H1 (cell line): Measurements from ENCODE around the gene ZC2HC1C. TPM values are rescaled to one million over a fixed set of nuclear protein-coding genes. Genes with fewer than 3 reads are reported as not detected.

Source experiments
- ATF2 ChIP-seq: IDR thresholded peaks from 2 replicates; pipeline ENCODE4 v1.6.1; 2012; ENCODE audit warnings: low read length, inconsistent platforms
- EP300 ChIP-seq, 2 experiments: IDR thresholded peaks; 1 replicate in 1 of 2; 2 replicates in 1 of 2; pipeline ENCODE4 v1.6.1; 2011 to 2012; ENCODE audit warnings: low read depth in 2 of 2, low read length in 2 of 2, mild to moderate bottlenecking in 2 of 2, borderline replicate concordance in 1 of 2, inconsistent platforms in 1 of 2, moderate library complexity in 1 of 2
- SUZ12 ChIP-seq: fragments of 200-600 bp; sonication (generic); IDR thresholded peaks from 2 replicates; pipeline ENCODE4 v1.6.1; 2012; ENCODE audit warnings: mild to moderate bottlenecking, inconsistent platforms, low read length, moderate library complexity, mixed read lengths
- polyA plus RNA-seq, 7 experiments: library from polyadenylated mRNA; depleted of rRNA in 3 of 7; stranded (reverse) in 5 of 7; unstranded in 2 of 7; fragments of >200 nt in 5 of 7; fragments of 200-250 nt in 2 of 7; gene quantifications; 1 replicate in 5 of 7; 2 replicates in 1 of 7; 4 replicates in 1 of 7; pipeline versions ENCODE4 v1.2.1 to v1.2.3, GENCODE V29; 2011 to 2013; ENCODE audit warnings: missing spikeins in 2 of 7, mixed read lengths in 2 of 7
- total RNA-seq: library from RNA; stranded (reverse); fragmentation: NEBNext Ultra II Directional; extraction: Animal tissue kit (Norgen Biotek cat#: 25700); gene quantifications from 2 replicates; pipeline ENCODE4 v1.2.1, GENCODE V29; 2021
- TF ChIP-seq, protein P1 (sequence below): IDR thresholded peaks from 2 replicates; pipeline ENCODE4 v1.6.1; 2011; ENCODE audit warnings: low read length, improper control_type of control experiment

The ZC2HC1C gene
- total and polyA plus RNA-seq, 2 of the 8 experiments (the other 6 are each of a cell fraction or from before 2014, with no cell fraction given): 0.57 to 1.2 TPM

DNA sequence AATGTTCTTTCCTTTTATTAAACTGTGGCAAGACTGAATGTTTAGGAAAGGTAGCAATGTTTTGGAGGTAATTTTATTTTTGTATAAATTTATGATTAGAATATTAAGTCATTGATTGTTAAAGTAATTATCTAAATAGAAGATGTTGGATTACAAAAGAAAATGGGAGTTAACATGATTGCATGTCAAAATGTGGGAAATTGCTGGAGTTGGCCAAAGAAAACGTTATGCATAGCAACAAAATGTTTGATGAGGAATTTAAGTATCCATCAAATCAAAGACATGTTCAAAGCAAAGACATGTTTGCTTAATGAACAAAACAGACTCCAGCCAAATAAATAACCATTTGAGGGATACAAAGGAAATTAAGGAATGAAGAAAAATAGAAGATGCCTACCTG is 15.0 kb upstream of the ZC2HC1C start (continued):
- TF ChIP-seq ATF2 (no peak), SUZ12 (no peak), EP300 (IDR thresholded peaks at IDR 0.05; ENCODE audit: borderline replicate concordance in 1 of 2, low read depth in 2 of 2, low read length in 2 of 2) (no peak)
- TF ChIP-seq, protein P1, sequence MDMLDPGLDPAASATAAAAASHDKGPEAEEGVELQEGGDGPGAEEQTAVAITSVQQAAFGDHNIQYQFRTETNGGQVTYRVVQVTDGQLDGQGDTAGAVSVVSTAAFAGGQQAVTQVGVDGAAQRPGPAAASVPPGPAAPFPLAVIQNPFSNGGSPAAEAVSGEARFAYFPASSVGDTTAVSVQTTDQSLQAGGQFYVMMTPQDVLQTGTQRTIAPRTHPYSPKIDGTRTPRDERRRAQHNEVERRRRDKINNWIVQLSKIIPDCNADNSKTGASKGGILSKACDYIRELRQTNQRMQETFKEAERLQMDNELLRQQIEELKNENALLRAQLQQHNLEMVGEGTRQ: no peak
